ENCODE measurements around the gene SYTL5. TPM values are rescaled to one million over a fixed set of nuclear protein-coding genes. Genes with fewer than 3 reads are reported as not detected.

Gene SYTL5
- total RNA-seq, 1 donor from 2014 or later = not detected

GRCh38 chrX:38142610-38143009, 136.3 kb downstream of the SYTL5 start:
- no peak for TF ChIP-seq CTCF (IDR thresholded peaks at IDR 0.05; ENCODE audit: partially characterized antibody, unreplicated experiment)
- Mint-ChIP-seq H3K27ac (ENCODE audit: unreplicated experiment) (no peak overlapping the region), H3K27me3 (ENCODE audit: unreplicated experiment) (no peaks in the 10 kb centered on the region), H3K4me1 (ENCODE audit: low read depth, unreplicated experiment) (no peaks in the 10 kb centered on the region), H3K9me3 (ENCODE audit: unreplicated experiment) (no peaks in the 10 kb centered on the region), H3K4me3 (ENCODE audit: unreplicated experiment) (no peak overlapping the region), H3K36me3 (ENCODE audit: unreplicated experiment) (no peaks in the 10 kb centered on the region)
- no peak for DNase-seq

GRCh38 chrX:38149016-38149415, 142.7 kb downstream of the SYTL5 start:
- Mint-ChIP-seq H3K27me3 (ENCODE audit: unreplicated experiment) (no peaks in the 10 kb centered on the region), H3K36me3 (ENCODE audit: unreplicated experiment) (no peaks in the 10 kb centered on the region), H3K9me3 (ENCODE audit: unreplicated experiment) (no peaks in the 10 kb centered on the region), H3K27ac (ENCODE audit: unreplicated experiment) (no peak overlapping the region), H3K4me1 (ENCODE audit: low read depth, unreplicated experiment) (no peaks in the 10 kb centered on the region), H3K4me3 (ENCODE audit: unreplicated experiment) (no peak overlapping the region)
- no peak for DNase-seq
- no peak for TF ChIP-seq CTCF (IDR thresholded peaks at IDR 0.05; ENCODE audit: partially characterized antibody, unreplicated experiment)

- Mint-ChIP-seq H3K27ac (ENCODE audit: unreplicated experiment) (no peak overlapping the region), H3K27me3 (ENCODE audit: unreplicated experiment) (no peaks in the 10 kb centered on the region)
- DNase-seq = no peak
These were observed 144.6 kb downstream of the SYTL5 start for GRCh38 chrX:38150993-38151392.

GRCh38 chrX:38151441-38151840, 145.1 kb downstream of the SYTL5 start:
- Mint-ChIP-seq H3K27me3 (ENCODE audit: unreplicated experiment) (no peaks in the 10 kb centered on the region), H3K36me3 (ENCODE audit: unreplicated experiment) (no peaks in the 10 kb centered on the region), H3K27ac (ENCODE audit: unreplicated experiment) (no peak overlapping the region), H3K9me3 (ENCODE audit: unreplicated experiment) (no peaks in the 10 kb centered on the region), H3K4me3 (ENCODE audit: unreplicated experiment) (no peak overlapping the region), H3K4me1 (ENCODE audit: low read depth, unreplicated experiment) (no peaks in the 10 kb centered on the region)
- no peak for DNase-seq
- TF ChIP-seq CTCF (IDR thresholded peaks at IDR 0.05; ENCODE audit: partially characterized antibody, unreplicated experiment) = no peak

More at GRCh38 chrX:38150993-38151392, 144.6 kb downstream of the SYTL5 start:
- Mint-ChIP-seq H3K4me1 (ENCODE audit: low read depth, unreplicated experiment) (no peaks in the 10 kb centered on the region), H3K36me3 (ENCODE audit: unreplicated experiment) (no peaks in the 10 kb centered on the region), H3K9me3 (ENCODE audit: unreplicated experiment) (no peaks in the 10 kb centered on the region), H3K4me3 (ENCODE audit: unreplicated experiment) (no peak overlapping the region)
- no peak for TF ChIP-seq CTCF (IDR thresholded peaks at IDR 0.05; ENCODE audit: partially characterized antibody, unreplicated experiment)

- Mint-ChIP-seq H3K4me1 (ENCODE audit: low read depth, unreplicated experiment) (peaks cover 4% of the 10 kb centered on the region), H3K9me3 (ENCODE audit: unreplicated experiment) (no peaks in the 10 kb centered on the region), H3K27ac (ENCODE audit: unreplicated experiment) (no peak overlapping the region), H3K4me3 (ENCODE audit: unreplicated experiment) (no peak overlapping the region), H3K36me3 (ENCODE audit: unreplicated experiment) (no peaks in the 10 kb centered on the region), H3K27me3 (ENCODE audit: unreplicated experiment) (no peaks in the 10 kb centered on the region)
- no peak for TF ChIP-seq CTCF (IDR thresholded peaks at IDR 0.05; ENCODE audit: partially characterized antibody, unreplicated experiment)
- no peak for DNase-seq
These were observed 148.0 kb downstream of the SYTL5 start for GRCh38 chrX:38154340-38154739.

Data from glutamatergic neuron (in vitro differentiated cells).